H9 (cell line): Measurements from ENCODE around the gene IGF1R. TPM values are rescaled to one million over a fixed set of nuclear protein-coding genes. Genes with fewer than 3 reads are reported as not detected.

Experiments
- DNase-seq: peaks from one replicate; pipeline ENCODE4 v3.0.0-alpha.2; 2017
- H2AFZ ChIP-seq: one replicate; pipeline ENCODE4 v1.6.1; 2013; ENCODE audit warnings: mild to moderate bottlenecking, low read length, control low read depth, moderate library complexity
- H2AK5ac ChIP-seq: 2 replicates; pipeline ENCODE4 v1.6.1; 2013; ENCODE audit warnings: low read length, control low read depth, mixed read lengths; ENCODE audit not compliant: insufficient read length
- H2BK120ac ChIP-seq: one replicate; pipeline ENCODE4 v1.6.1; 2013; ENCODE audit warnings: low read depth, mild to moderate bottlenecking, low read length, control low read depth, inconsistent platforms; ENCODE audit not compliant: poor library complexity, severe bottlenecking
- H2BK12ac ChIP-seq: 2 replicates; pipeline ENCODE4 v1.6.1; 2013; ENCODE audit warnings: low read length, control low read depth, mixed read lengths, low read depth; ENCODE audit not compliant: insufficient read length
- H2BK15ac ChIP-seq: 2 replicates; pipeline ENCODE4 v1.6.1; 2013; ENCODE audit warnings: low read depth, low read length, control low read depth
- H2BK20ac ChIP-seq: one replicate; pipeline ENCODE4 v1.6.1; 2013; ENCODE audit warnings: low read depth, mild to moderate bottlenecking, low read length, control low read depth, inconsistent platforms; ENCODE audit not compliant: poor library complexity, severe bottlenecking
- H2BK5ac ChIP-seq: 2 replicates; pipeline ENCODE4 v1.6.1; 2013; ENCODE audit warnings: low read length, control low read depth, mixed read lengths; ENCODE audit not compliant: insufficient read length
- H3K14ac ChIP-seq: 2 replicates; pipeline ENCODE4 v1.6.1; 2013; ENCODE audit warnings: low read length, control low read depth; ENCODE audit not compliant: insufficient read depth
- H3K18ac ChIP-seq: 2 replicates; pipeline ENCODE4 v1.6.1; 2013; ENCODE audit warnings: low read depth, mild to moderate bottlenecking, mixed read lengths, low read length, control low read depth; ENCODE audit not compliant: insufficient read length
- H3K23ac ChIP-seq: 2 replicates; pipeline ENCODE4 v1.6.1; 2013; ENCODE audit warnings: low read length, control low read depth, mixed read lengths, low read depth; ENCODE audit not compliant: insufficient read length
- H3K23me2 ChIP-seq: 2 replicates; pipeline ENCODE4 v1.6.1; 2013; ENCODE audit warnings: low read depth, mild to moderate bottlenecking, mixed read lengths, low read length, control low read depth; ENCODE audit not compliant: insufficient read length, poor library complexity, severe bottlenecking
- H3K27ac ChIP-seq: 2 replicates; pipeline ENCODE4 v1.5.1; 2013; ENCODE audit warnings: low read length, control low read depth, mixed read lengths, low read depth; ENCODE audit not compliant: insufficient read length
- H3K27me3 ChIP-seq: 2 replicates; pipeline ENCODE4 v1.6.1; 2013; ENCODE audit warnings: low read length, control low read depth, inconsistent platforms; ENCODE audit not compliant: insufficient read depth
- H3K4ac ChIP-seq: 2 replicates; pipeline ENCODE4 v1.6.1; 2013; ENCODE audit warnings: low read depth, mild to moderate bottlenecking, control low read depth, inconsistent platforms, low read length, moderate library complexity
- H3K4me1 ChIP-seq: 2 replicates; pipeline ENCODE4 v1.6.1; 2013; ENCODE audit warnings: low read length, control low read depth, inconsistent platforms; ENCODE audit not compliant: insufficient read depth
- H3K4me2 ChIP-seq: 2 replicates; pipeline ENCODE4 v1.6.1; 2013; ENCODE audit warnings: low read length, control low read depth, mixed read lengths; ENCODE audit not compliant: insufficient read length, insufficient read depth
- H3K56ac ChIP-seq: 2 replicates; pipeline ENCODE4 v1.6.1; 2013; ENCODE audit warnings: low read depth, mild to moderate bottlenecking, mixed read lengths, low read length, control low read depth; ENCODE audit not compliant: insufficient read length
- H3K79me1 ChIP-seq: 2 replicates; pipeline ENCODE4 v1.6.1; 2013; ENCODE audit warnings: low read depth, mild to moderate bottlenecking, moderate library complexity, low read length, control low read depth, inconsistent platforms; ENCODE audit not compliant: insufficient read depth, poor library complexity, severe bottlenecking
- H3K79me2 ChIP-seq: 2 replicates; pipeline ENCODE4 v1.6.1; 2013; ENCODE audit warnings: low read length, control low read depth, inconsistent platforms; ENCODE audit not compliant: insufficient read depth
- H3K9ac ChIP-seq: 2 replicates; pipeline ENCODE4 v1.6.1; 2013; ENCODE audit warnings: low read length, control low read depth, mixed read lengths; ENCODE audit not compliant: insufficient read length; ENCODE audit errors: extremely low read depth
- H3K9me3 ChIP-seq: one replicate; pipeline ENCODE4 v1.6.1; 2013; ENCODE audit warnings: low read depth, low read length, inconsistent platforms; ENCODE audit not compliant: control insufficient read depth
- H3T11ph ChIP-seq: one replicate; pipeline ENCODE4 v1.6.1; 2013; ENCODE audit warnings: mild to moderate bottlenecking, low read length, control low read depth, inconsistent platforms
- H4K20me1 ChIP-seq: one replicate; pipeline ENCODE4 v1.6.1; 2013; ENCODE audit not compliant: control insufficient read depth, insufficient read length, insufficient read depth
- H4K5ac ChIP-seq: 2 replicates; pipeline ENCODE4 v1.6.1; 2013; ENCODE audit warnings: low read depth, mild to moderate bottlenecking, mixed read lengths, low read length, control low read depth; ENCODE audit not compliant: insufficient read length
- H4K8ac ChIP-seq: replicated peaks from 2 replicates; pipeline ENCODE4 v1.6.1; 2013; ENCODE audit warnings: low read length, control low read depth, mixed read lengths, low read depth; ENCODE audit not compliant: insufficient read length
- H4K91ac ChIP-seq: 2 replicates; pipeline ENCODE4 v1.6.1; 2013; ENCODE audit warnings: low read depth, mild to moderate bottlenecking, moderate library complexity, mixed read lengths, low read length, control low read depth; ENCODE audit not compliant: insufficient read length
- H3K27ac Mint-ChIP-seq, 3 experiments: 2 replicates in 2 of 3; 3 replicates in 1 of 3; pipeline ENCODE4 v1.8.0; 2020 to 2021; ENCODE audit warnings: mixed read lengths in 3 of 3, mild to moderate bottlenecking in 1 of 3, moderate library complexity in 1 of 3
- H3K27me3 Mint-ChIP-seq: 2 replicates; pipeline ENCODE4 v1.8.0; 2021; ENCODE audit warnings: low read depth, mild to moderate bottlenecking, moderate library complexity, mixed read lengths
- H3K36me3 Mint-ChIP-seq, 3 experiments: 2 replicates in 2 of 3; 3 replicates in 1 of 3; pipeline ENCODE4 v1.8.0; 2020 to 2021; ENCODE audit warnings: low read depth in 3 of 3, mixed read lengths in 3 of 3; ENCODE audit not compliant: insufficient read depth in 1 of 3
- H3K4me1 Mint-ChIP-seq, 2 experiments: 2 replicates each; pipeline ENCODE4 v1.8.0; 2020; ENCODE audit warnings: mixed read lengths in 2 of 2
- H3K4me3 Mint-ChIP-seq, 2 experiments: 2 replicates in 1 of 2; 3 replicates in 1 of 2; pipeline ENCODE4 v1.8.0; 2020 to 2021; ENCODE audit warnings: mild to moderate bottlenecking in 2 of 2, mixed read lengths in 2 of 2, moderate library complexity in 1 of 2
- H3K9me3 Mint-ChIP-seq, 2 experiments: 2 replicates in 1 of 2; 3 replicates in 1 of 2; pipeline ENCODE4 v1.8.0; 2020; ENCODE audit warnings: mild to moderate bottlenecking in 2 of 2, mixed read lengths in 2 of 2, moderate library complexity in 1 of 2
- CTCF ChIP-seq: fragments of 200-600 bp; sonication (generic); conservative IDR thresholded peaks from 3 replicates; pipeline ENCODE4 v1.8.0; 2021; ENCODE audit warnings: antibody characterized with exemption, mild to moderate bottlenecking
- WGBS: extraction: QIAGEN DNeasy Blood & Tissue Kit; methylation state at CpG from one replicate; pipeline ENCODE4 v1.1.7; 2013; ENCODE audit warnings: missing lambda C conversion rate, low lambda C conversion rate, mixed read lengths; ENCODE audit not compliant: insufficient read length; ENCODE audit errors: extremely low coverage; 5-methylcytosine and 5-hydroxymethylcytosine counted together
- total RNA-seq: library from RNA; stranded (reverse); gene quantifications from 2 replicates; pipeline ENCODE4 v1.2.1, GENCODE V29; 2021

The IGF1R gene
- total RNA-seq, 1 experiment from 2014 or later: 70.0 TPM

GRCh38 chr15:98817745-98818144 lies 169.4 kb downstream of the IGF1R start:
- Histone ChIP-seq H2BK120ac (no peak overlapping the region), H2BK5ac (no peak overlapping the region), H2BK12ac (no peak overlapping the region), H3K79me2 (peaks cover 30% of the 10 kb centered on the region; the same call in 1 of the 2 replicates), H3K23me2 (no peaks in the 10 kb centered on the region), H4K5ac (no peak overlapping the region), H4K91ac (no peak overlapping the region), H4K20me1 (no peaks in the 10 kb centered on the region), H2BK15ac (no peak overlapping the region), H3K23ac (no peak overlapping the region), H4K8ac (no peak overlapping the region), H3T11ph (no peak overlapping the region), H3K18ac (no peak overlapping the region), H3K56ac (no peak overlapping the region), H3K4me1 (peaks cover 11% of the 10 kb centered on the region), H3K4me2 (no peak overlapping the region), H3K79me1 (peaks cover 6% of the 10 kb centered on the region), H2AK5ac (peak overlapping the region; percentile 22), H2BK20ac (no peak overlapping the region), H3K27me3 (no peaks in the 10 kb centered on the region), H3K14ac (no peak overlapping the region), H3K9ac (no peak overlapping the region), H3K9me3 (no peaks in the 10 kb centered on the region), H2AFZ (no peak overlapping the region), H3K4ac (no peak overlapping the region), H3K27ac (no peak overlapping the region)
- Mint-ChIP-seq H3K4me3 (no peak overlapping the region), H3K27me3 (no peaks in the 10 kb centered on the region), H3K4me1 (peaks cover 68 to 73% of the 10 kb centered on the region in 2 experiments), H3K9me3 (no peaks in the 10 kb centered on the region), H3K27ac (peak overlapping the region in 1 of 3 experiments; percentile 25; a peak in 2 of 7 replicates), H3K36me3 (no peaks in the 10 kb centered on the region; a peak in 3 of 7 replicates)
- no peak for DNase-seq
- no CpG with 5 or more reads among the region's 2 CpGs for WGBS
- no peak for TF ChIP-seq CTCF
